GM08714 (cell line): ENCODE measurements around the gene CLPSL1.

Source experiments
- H3K4me3 ChIP-seq: fragments of 200-500 bp; sonication (Bioruptor generic); 2 replicates; pipeline ENCODE4 v1.5.1; 2014; ENCODE audit warnings: mild to moderate bottlenecking, low read length, inconsistent platforms
- ZNF274 ChIP-seq: IDR thresholded peaks from 2 replicates; pipeline ENCODE4 v1.6.1; 2012; ENCODE audit warnings: mild to moderate bottlenecking, low read depth, low read length

The CLPSL1 gene

GRCh38 chr6:35777356-35778102 lies 3.3 kb upstream of the CLPSL1 start:
- no peak overlapping the region for H3K4me3 ChIP-seq
- no peak for TF ChIP-seq ZNF274

GRCh38 chr6:35778437-35778836 lies 2.4 kb upstream of the CLPSL1 start:
- TF ChIP-seq ZNF274 = no peak

DNA sequence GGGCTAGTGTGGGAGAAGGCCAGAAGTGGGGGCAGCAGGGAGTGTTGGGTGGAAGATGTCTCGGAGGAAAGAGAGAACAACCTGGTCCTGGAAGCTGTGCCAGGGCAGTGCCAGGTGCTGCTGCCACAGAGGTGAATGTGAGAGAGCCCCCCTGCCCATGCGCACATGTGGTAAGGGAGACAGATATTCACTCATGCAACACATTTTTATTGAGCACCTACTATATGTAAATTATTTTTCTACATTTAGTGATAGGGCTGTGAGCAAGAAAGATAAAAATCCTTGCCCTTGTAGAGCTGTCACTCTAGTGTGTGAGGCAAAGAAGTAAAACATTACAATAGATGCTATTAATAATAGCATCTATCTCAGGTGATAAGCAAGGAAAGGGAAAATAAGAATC lies 471 bp downstream of the CLPSL1 start:
- TF ChIP-seq ZNF274 = no peak
- H3K4me3 ChIP-seq = no peak overlapping the region

More at GRCh38 chr6:35778437-35778836, 2.4 kb upstream of the CLPSL1 start:
- H3K4me3 ChIP-seq = no peak overlapping the region

GRCh38 chr6:35782424-35782823 lies 1.6 kb downstream of the CLPSL1 start:
- TF ChIP-seq ZNF274 = no peak

DNA sequence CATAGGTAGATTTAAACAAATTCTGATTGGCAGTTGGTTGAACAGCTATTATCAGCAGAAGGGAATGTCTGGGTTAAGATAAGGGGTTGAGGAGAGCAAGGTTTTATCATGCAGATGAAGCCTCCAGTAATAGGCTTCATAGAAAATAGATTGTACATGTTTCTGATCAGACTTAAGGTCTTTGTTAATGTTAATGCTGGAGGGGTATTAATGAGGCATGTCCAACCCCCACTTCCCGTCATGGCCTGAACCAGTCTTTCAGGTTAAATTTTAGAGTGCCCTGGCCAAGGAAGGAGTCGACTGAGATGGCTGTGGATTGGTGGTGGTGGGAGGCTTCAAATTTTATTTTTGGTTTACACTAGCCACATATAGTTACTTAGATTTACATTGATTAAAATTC lies 3.4 kb downstream of the CLPSL1 start:
- TF ChIP-seq ZNF274 = no peak
- no peak overlapping the region for H3K4me3 ChIP-seq

More at GRCh38 chr6:35782424-35782823, 1.6 kb downstream of the CLPSL1 start:
- H3K4me3 ChIP-seq = no peak overlapping the region

- no peak overlapping the region for H3K4me3 ChIP-seq
- no peak for TF ChIP-seq ZNF274
These were observed 5.5 kb downstream of the CLPSL1 start for GRCh38 chr6:35786272-35786671.

- no peak for TF ChIP-seq ZNF274
- H3K4me3 ChIP-seq = no peak overlapping the region
These were observed 6.0 kb downstream of the CLPSL1 start for GRCh38 chr6:35786810-35787209.

DNA sequence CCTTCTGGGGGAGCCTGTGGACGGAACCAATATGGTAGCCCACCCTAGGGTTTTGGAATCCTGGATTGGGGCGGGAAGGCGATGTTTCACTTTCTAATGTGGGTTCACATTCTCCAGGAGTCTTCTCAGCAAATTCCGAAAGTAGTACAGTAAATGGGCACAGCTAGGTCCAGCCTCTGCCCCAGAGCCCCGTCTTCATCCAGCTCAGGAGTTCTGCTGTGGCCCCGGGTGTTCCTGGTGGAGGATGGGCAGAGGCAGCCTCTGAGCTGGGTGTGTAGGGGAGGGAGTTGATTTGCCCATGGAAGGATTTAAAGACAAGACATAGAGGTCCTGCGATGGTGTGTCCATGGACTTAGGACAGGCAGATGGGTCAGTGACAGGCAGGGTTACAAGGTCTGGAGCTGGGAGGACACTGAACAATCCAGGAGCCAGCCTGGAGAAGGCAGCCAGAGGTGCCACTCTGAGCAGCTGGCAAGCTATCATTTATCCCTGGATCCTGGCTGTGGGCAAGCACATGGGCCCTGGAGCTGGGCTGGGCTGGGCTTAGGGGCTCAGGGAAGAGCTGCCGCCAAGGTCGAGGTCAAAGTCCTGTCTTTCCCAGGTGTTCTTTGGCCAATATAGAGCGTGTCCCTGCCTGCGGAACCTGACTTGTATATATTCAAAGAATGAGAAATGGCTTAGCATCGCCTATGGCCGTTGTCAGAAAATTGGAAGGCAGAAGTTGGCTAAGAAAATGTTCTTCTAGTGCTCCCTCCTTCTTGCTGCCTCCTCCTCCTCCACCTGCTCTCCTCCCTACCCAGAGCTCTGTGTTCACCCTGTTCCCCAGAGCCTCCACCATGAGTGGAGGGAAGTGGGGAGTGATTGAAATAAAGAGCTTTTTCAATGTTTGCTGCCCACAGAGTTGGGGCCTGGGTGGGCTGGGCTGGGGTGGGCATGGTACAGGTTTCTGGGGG lies 6.7 kb downstream of the CLPSL1 start:
- TF ChIP-seq ZNF274 = no peak
- H3K4me3 ChIP-seq = no peak overlapping the region

GRCh38 chr6:35788423-35788982 lies 7.7 kb downstream of the CLPSL1 start:
- TF ChIP-seq ZNF274 = no peak
- H3K4me3 ChIP-seq = no peak overlapping the region

DNA sequence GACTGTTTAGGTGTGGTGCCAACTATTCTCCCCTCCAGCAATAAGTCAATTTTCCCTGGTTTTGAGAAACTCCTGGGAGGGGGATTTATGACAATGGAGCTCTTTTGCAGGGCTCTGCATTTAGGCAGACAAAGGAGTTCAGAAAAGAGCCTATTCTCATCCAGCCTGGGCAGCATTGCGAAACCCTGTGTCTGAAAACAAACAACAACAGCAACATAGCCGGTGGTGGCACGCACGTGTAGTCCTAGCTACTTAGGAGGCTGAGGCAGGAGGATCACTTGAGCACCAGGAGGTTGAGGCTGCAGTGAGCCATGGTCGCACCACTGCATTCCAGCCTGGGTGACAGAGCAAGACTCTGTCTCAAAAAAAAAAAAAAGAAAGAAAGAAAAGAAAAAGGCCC lies 9.9 kb downstream of the CLPSL1 start:
- no peak for TF ChIP-seq ZNF274
- H3K4me3 ChIP-seq = no peak overlapping the region

- TF ChIP-seq ZNF274 = no peak
These were observed 14.0 kb downstream of the CLPSL1 start for GRCh38 chr6:35794536-35795452.

DNA sequence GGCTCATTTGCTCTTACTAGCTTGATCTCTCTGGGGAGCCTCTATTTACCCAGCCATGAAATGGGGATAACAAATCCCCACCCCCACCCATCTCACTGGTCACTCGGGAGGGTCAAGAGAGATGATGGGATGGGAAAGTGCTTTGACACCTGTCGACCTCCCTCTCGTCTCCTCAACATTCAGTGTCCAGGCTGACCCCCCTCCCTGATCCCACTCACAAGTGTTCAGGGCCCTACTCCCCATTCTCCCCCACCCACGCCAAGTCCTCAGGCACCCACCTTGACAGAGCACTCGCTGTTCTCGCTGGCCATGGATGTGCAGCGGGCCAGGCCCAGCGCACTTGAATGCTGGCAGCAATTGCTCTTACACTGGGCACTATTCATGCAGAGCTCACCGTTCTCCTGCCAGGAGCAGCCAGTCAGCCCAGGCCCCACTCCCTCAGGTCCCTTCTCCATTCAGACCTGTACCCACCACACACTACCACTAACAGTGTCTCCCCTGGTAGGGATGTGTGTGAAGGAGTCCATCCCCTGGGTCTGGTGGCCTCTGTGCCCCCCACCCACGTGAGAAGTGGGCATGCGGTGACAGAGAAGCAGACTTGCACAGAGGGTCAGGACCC lies 14.7 kb downstream of the CLPSL1 start:
- no peak for TF ChIP-seq ZNF274
- no peak overlapping the region for H3K4me3 ChIP-seq

More at GRCh38 chr6:35794536-35795452, 14.0 kb downstream of the CLPSL1 start:
- no peak overlapping the region for H3K4me3 ChIP-seq

DNA sequence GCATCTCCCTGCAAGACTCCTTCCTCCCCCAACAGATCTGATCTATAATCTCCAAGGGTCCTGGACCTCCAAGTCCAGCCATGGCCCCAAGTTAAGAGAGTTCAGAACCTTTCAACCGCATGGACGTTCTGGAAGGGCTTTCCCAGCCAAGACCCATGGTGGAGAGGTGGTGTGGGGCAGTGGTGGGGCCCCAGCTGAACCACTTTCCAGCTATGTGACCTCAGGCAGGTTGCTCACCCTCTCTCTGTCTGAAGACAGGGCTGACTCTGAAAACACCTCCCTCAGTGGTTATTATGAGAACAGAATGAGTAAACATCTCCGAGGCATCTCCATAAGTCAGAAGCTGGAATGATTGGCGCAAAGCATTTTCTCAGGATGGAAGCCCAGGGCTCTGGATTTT lies 15.4 kb downstream of the CLPSL1 start:
- no peak for TF ChIP-seq ZNF274
- H3K4me3 ChIP-seq = no peak overlapping the region

- no peak for TF ChIP-seq ZNF274
- no peak overlapping the region for H3K4me3 ChIP-seq
These were observed 17.2 kb downstream of the CLPSL1 start for GRCh38 chr6:35797837-35798526.
